Mononuclear cell (primary cell): ENCODE measurements around the gene WASL. TPM values are rescaled to one million over a fixed set of nuclear protein-coding genes. Genes with fewer than 3 reads are reported as not detected.
"Not testable (repeated sequence)": the region's sequence is repeated elsewhere in the genome, so short reads cannot be mapped to it uniquely, and the experiment has no call there.

Experiments
- H3K27me3 ChIP-seq: 2 replicates; pipeline ENCODE4 v1.6.0; 2011; ENCODE audit warnings: low read length, control low read depth; ENCODE audit not compliant: insufficient read depth
- H3K4me1 ChIP-seq: 2 replicates; pipeline ENCODE4 v1.5.1; 2011; ENCODE audit warnings: mild to moderate bottlenecking, low read length, control low read depth; ENCODE audit not compliant: insufficient read depth
- H3K4me3 ChIP-seq: 2 replicates; pipeline ENCODE4 v1.5.1; 2011; ENCODE audit warnings: mild to moderate bottlenecking, low read length, moderate library complexity
- H3K9me3 ChIP-seq: 2 replicates; pipeline ENCODE4 v1.5.1; 2011; ENCODE audit warnings: low read depth, mild to moderate bottlenecking, control low read depth, low read length
- total RNA-seq: library from RNA; depleted of rRNA; stranded (reverse); fragments of >200 nt; gene quantifications from one replicate; pipeline ENCODE4 v1.2.3, GENCODE V29; 2012

Gene WASL
- total RNA-seq, 1 donor, result 12.1 TPM

GRCh38 chr7:123780472-123780871, 31.7 kb upstream of the WASL start:
- H3K9me3 ChIP-seq, H3K27me3 ChIP-seq, H3K4me1 ChIP-seq, H3K4me3 ChIP-seq: not testable (repeated sequence)

DNA sequence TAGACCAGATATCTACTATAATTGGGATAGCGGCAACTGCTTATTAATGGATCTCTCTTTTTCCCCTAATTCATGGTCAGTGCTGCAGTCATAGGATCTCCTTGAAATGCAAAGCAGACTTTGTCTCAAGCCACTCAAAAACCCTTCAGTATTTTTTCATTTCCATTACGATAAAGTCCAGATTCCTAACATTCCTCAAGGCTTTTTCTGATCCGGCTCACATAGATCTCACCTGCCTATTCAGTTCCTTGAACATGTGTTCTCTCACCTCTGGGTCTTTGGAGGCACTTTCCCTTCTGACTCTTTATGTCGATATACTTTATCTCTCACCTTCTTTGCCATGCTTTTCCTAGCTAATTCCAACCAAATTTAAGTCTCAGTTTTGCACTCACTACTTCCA, 25.7 kb upstream of the WASL start:
- no peaks in the 10 kb centered on the region for H3K4me1 ChIP-seq
- H3K27me3 ChIP-seq, result peaks cover 7% of the 10 kb centered on the region
- no peak overlapping the region for H3K4me3 ChIP-seq
- no peaks in the 10 kb centered on the region for H3K9me3 ChIP-seq

- H3K4me3 ChIP-seq, result no peak overlapping the region
- H3K4me1 ChIP-seq, result no peaks in the 10 kb centered on the region
- no peaks in the 10 kb centered on the region for H3K9me3 ChIP-seq
- peaks cover 7% of the 10 kb centered on the region for H3K27me3 ChIP-seq
These were observed 24.7 kb upstream of the WASL start for GRCh38 chr7:123773481-123773880.

DNA sequence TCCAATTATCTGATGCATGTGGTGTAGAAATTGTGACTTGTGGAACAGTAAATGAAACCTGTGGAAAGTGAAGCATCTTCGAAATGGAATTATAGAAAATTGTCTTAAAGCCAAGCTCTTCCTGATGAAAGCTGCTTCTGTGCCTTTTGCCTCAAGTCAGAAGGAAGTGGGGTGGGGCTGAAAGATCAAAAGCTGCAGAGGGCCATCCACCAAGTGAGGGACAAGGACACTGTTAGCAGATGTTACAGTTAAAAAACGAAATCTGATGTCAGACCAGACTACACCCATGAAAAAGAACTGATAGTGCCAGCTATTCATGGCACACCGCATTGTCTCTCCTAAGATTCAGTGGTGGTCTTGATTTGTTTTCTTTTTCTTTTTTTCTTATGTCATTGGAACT, 23.8 kb upstream of the WASL start:
- peaks cover 2% of the 10 kb centered on the region for H3K27me3 ChIP-seq
- H3K4me1 ChIP-seq, result no peaks in the 10 kb centered on the region
- no peak overlapping the region for H3K4me3 ChIP-seq
- H3K9me3 ChIP-seq, result no peaks in the 10 kb centered on the region

- H3K4me1 ChIP-seq, result no peaks in the 10 kb centered on the region
- peaks cover 2% of the 10 kb centered on the region for H3K27me3 ChIP-seq
- no peak overlapping the region for H3K4me3 ChIP-seq
- H3K9me3 ChIP-seq, result no peaks in the 10 kb centered on the region
These were observed 23.0 kb upstream of the WASL start for GRCh38 chr7:123771846-123772245.

GRCh38 chr7:123771256-123771655, 22.5 kb upstream of the WASL start:
- peaks cover 2% of the 10 kb centered on the region for H3K27me3 ChIP-seq
- H3K4me1 ChIP-seq, result no peaks in the 10 kb centered on the region
- H3K9me3 ChIP-seq, result no peaks in the 10 kb centered on the region
- H3K4me3 ChIP-seq, result no peak overlapping the region

- Histone ChIP-seq H3K4me3 (no peak overlapping the region), H3K27me3 (peaks cover 1% of the 10 kb centered on the region), H3K4me1 (no peaks in the 10 kb centered on the region), H3K9me3 (no peaks in the 10 kb centered on the region)
These were observed 21.6 kb upstream of the WASL start for GRCh38 chr7:123770378-123770777.

- Histone ChIP-seq H3K9me3 (no peaks in the 10 kb centered on the region), H3K4me3 (no peak overlapping the region), H3K27me3 (no peaks in the 10 kb centered on the region), H3K4me1 (no peaks in the 10 kb centered on the region)
These were observed 20.6 kb upstream of the WASL start for GRCh38 chr7:123769371-123769770.

GRCh38 chr7:123768493-123768892, 19.7 kb upstream of the WASL start:
- H3K27me3 ChIP-seq, result no peaks in the 10 kb centered on the region

DNA sequence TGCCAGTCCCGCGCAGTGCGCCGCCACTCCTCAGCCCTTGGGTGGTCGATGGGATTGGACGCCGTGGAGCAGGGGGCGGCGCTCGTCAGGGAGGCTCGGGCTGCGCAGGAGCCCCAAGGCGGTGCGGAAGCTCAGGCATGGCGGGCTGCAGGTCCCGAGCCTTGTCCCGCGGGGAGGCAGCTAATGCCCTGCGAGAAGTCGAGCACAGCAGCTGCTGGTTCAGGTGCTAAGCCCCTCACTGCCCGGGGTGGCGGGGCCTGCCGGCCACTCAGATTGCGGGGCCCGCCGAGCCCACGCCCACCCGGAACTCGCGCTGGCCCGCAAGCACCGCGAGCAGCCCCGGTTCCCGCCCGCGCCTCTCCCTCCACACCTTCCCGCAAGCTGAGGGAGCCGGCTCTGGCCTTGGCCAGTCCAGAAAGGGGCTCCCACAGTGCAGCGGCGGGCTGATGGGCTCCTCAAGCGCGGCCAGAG, 14.4 kb upstream of the WASL start:
- Histone ChIP-seq H3K4me3 (no peak overlapping the region), H3K9me3 (no peaks in the 10 kb centered on the region), H3K27me3 (no peaks in the 10 kb centered on the region), H3K4me1 (no peaks in the 10 kb centered on the region)

More at GRCh38 chr7:123768493-123768892, 19.7 kb upstream of the WASL start:
- H3K9me3 ChIP-seq, result no peaks in the 10 kb centered on the region
- H3K4me1 ChIP-seq, result no peaks in the 10 kb centered on the region
- H3K4me3 ChIP-seq, result no peak overlapping the region

- no peaks in the 10 kb centered on the region for H3K4me1 ChIP-seq
These were observed 12.9 kb upstream of the WASL start for GRCh38 chr7:123761729-123762128.

GRCh38 chr7:123757095-123757494, 8.3 kb upstream of the WASL start:
- Histone ChIP-seq H3K9me3 (no peaks in the 10 kb centered on the region), H3K4me1 (peaks cover 4% of the 10 kb centered on the region), H3K4me3 (no peak overlapping the region), H3K27me3 (no peaks in the 10 kb centered on the region)

More at GRCh38 chr7:123761729-123762128, 12.9 kb upstream of the WASL start:
- Histone ChIP-seq H3K4me3 (no peak overlapping the region), H3K9me3 (no peaks in the 10 kb centered on the region), H3K27me3 (no peaks in the 10 kb centered on the region)

DNA sequence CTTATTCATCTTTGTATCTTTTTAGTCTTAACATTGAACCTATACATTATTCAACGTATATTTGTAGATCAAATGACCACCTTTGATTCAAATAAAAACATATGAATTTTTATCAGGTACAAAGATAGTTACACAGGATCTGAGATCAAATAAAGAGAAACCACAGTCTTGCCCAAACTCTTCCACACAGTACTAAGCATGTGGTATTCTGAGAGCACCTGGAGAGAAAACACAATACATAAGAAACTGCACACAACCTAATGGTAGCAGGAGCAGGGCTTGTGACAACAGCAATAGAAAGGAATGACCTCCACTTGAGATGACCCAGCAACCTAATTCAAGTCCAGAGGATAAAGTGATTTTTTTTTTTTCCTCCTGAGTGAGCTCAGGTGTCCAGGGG, 6.5 kb upstream of the WASL start:
- Histone ChIP-seq H3K9me3 (no peaks in the 10 kb centered on the region), H3K27me3 (no peaks in the 10 kb centered on the region), H3K4me1 (peaks cover 4% of the 10 kb centered on the region), H3K4me3 (no peak overlapping the region)

DNA sequence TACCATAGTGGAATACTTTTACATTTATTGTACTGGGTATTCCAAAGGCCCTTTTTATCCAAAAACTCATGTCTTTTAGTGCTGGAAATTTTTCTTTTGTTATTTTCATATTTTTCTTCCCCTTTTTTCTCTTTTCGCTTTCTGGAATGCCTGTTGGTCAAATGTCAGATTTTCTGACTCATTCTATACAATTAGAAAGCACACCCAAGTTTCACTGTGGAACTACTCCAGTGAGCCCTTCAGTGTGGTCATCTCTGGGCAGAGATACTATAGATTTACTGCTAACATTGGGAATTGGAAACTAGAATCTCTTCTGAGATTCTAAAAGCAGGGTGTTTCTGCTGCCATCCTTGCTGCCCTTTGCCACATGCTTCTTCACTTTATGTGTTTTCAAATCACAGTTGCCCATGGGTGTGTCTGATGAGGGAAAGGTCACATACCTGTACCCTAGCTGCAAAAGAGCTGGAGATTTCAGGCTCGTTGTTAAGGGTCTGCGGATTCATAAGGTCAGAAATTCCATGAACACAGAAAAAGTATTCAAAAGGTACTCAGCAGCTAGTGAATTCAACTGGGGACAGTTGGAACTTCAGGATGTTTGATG, 5.6 kb upstream of the WASL start:
- Histone ChIP-seq H3K9me3 (no peaks in the 10 kb centered on the region), H3K4me1 (peaks cover 6% of the 10 kb centered on the region), H3K27me3 (no peaks in the 10 kb centered on the region), H3K4me3 (no peak overlapping the region)

GRCh38 chr7:123752534-123752933, 3.7 kb upstream of the WASL start:
- Histone ChIP-seq H3K4me1 (peaks cover 13% of the 10 kb centered on the region), H3K9me3 (no peaks in the 10 kb centered on the region), H3K4me3 (no peak overlapping the region), H3K27me3 (no peaks in the 10 kb centered on the region)

DNA sequence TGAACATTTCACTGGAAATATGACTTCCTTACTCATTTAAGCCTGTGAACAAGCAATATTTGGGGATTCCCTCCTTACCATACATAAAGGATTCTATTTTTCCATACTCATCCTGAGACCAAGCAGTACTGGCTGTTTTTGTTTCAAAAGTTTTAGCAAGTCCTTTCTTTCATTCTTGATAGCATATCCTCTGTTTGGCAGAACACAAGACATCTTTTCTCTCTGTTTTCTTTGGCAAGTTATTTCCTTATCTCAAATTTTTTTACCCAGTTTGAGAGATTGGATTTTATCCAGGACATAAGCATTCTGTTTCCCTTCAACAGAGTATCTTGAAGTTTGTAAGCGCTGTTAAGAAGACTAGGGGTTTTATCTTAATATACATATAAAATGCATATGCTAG, 3.0 kb upstream of the WASL start:
- Histone ChIP-seq H3K27me3 (no peaks in the 10 kb centered on the region), H3K4me3 (no peak overlapping the region), H3K4me1 (peaks cover 20% of the 10 kb centered on the region), H3K9me3 (no peaks in the 10 kb centered on the region)
